ENCODE data around the gene ERVK3-1. TPM values are rescaled to one million over a fixed set of nuclear protein-coding genes. Genes with fewer than 3 reads are reported as not detected.

Gene ERVK3-1
- total and polyA plus RNA-seq, 7 donors = 13.9 to 81.0 (median 29.5) TPM

GRCh38 chr19:58262922-58263296, 42.3 kb upstream of the ERVK3-1 start:
- intact Hi-C loops (cut with DNase I) = no loop called here
- peaks cover 29 to 43% of the 10 kb centered on the region in 2 donors for H3K36me3 ChIP-seq (ENCODE audit: insufficient read depth in 1 of 2, low read depth in 1 of 2)
- H3K27ac ChIP-seq = no peak overlapping the region
- ATAC-seq (no peak), DNase-seq (no peak)
- no peaks in the 10 kb centered on the region for H3K27me3 ChIP-seq (ENCODE audit: insufficient read depth in 3 of 3, low read length in 2 of 3)
- 97 to 99% (median 97%) methylated on average over 7 of the region's 7 CpGs for WGBS, 3 donors
- TF ChIP-seq CTCF (IDR thresholded peaks at IDR 0.05) = no peak
- no peaks in the 10 kb centered on the region for H3K4me1 ChIP-seq
- peaks cover 96% of the 10 kb centered on the region for H3K9me3 ChIP-seq
- H3K4me3 ChIP-seq = no peak overlapping the region

GRCh38 chr19:58265100-58265499, 40.1 kb upstream of the ERVK3-1 start:
- Histone ChIP-seq H3K9me3 (peaks cover 98% of the 10 kb centered on the region), H3K27me3 (ENCODE audit: insufficient read depth in 3 of 3, low read length in 2 of 3) (no peaks in the 10 kb centered on the region), H3K36me3 (ENCODE audit: insufficient read depth in 1 of 2, low read depth in 1 of 2) (peaks cover 16 to 29% of the 10 kb centered on the region in 2 donors), H3K4me3 (no peak overlapping the region), H3K27ac (no peak overlapping the region), H3K4me1 (no peaks in the 10 kb centered on the region)
- no peak for ATAC-seq
- no peak for DNase-seq
- intact Hi-C loops (cut with DNase I) = no loop called here
- WGBS, 3 donors = 99 to 100% (median 100%) methylated on average over 3 of the region's 3 CpGs
- TF ChIP-seq CTCF (IDR thresholded peaks at IDR 0.05) = no peak

GRCh38 chr19:58268344-58268743, 36.8 kb upstream of the ERVK3-1 start:
- Histone ChIP-seq H3K27me3 (ENCODE audit: insufficient read depth in 3 of 3, low read length in 2 of 3) (no peaks in the 10 kb centered on the region), H3K9me3 (peaks cover 98% of the 10 kb centered on the region), H3K4me3 (no peak overlapping the region), H3K4me1 (no peaks in the 10 kb centered on the region), H3K36me3 (ENCODE audit: insufficient read depth in 1 of 2, low read depth in 1 of 2) (peaks cover 0 to under 1% of the 10 kb centered on the region in 2 donors), H3K27ac (no peak overlapping the region)
- no peak for TF ChIP-seq CTCF (IDR thresholded peaks at IDR 0.05)
- intact Hi-C loops (cut with DNase I) = no loop called here
- no peak for DNase-seq
- ATAC-seq = no peak
- WGBS, 3 donors = 94 to 96% (median 94%) methylated on average over 3 of the region's 3 CpGs

GRCh38 chr19:58274771-58275201, 30.4 kb upstream of the ERVK3-1 start:
- no peak for TF ChIP-seq CTCF (IDR thresholded peaks at IDR 0.05)
- intact Hi-C loops (cut with DNase I) = no loop called here
- WGBS, 3 donors = 76 to 81% (median 80%) methylated on average over 2 of the region's 2 CpGs

GRCh38 chr19:58275564-58275963, 29.6 kb upstream of the ERVK3-1 start:
- WGBS, 3 donors = 93 to 98% (median 96%) methylated on average over 3 of the region's 3 CpGs
- H3K4me3 ChIP-seq = no peak overlapping the region
- ATAC-seq (no peak), DNase-seq (no peak)
- TF ChIP-seq CTCF (IDR thresholded peaks at IDR 0.05) = no peak
- peaks cover 0 to 2% of the 10 kb centered on the region in 2 donors for H3K36me3 ChIP-seq (ENCODE audit: insufficient read depth in 1 of 2, low read depth in 1 of 2)
- intact Hi-C loops (cut with DNase I) = no loop called here
- no peak overlapping the region for H3K27ac ChIP-seq
- H3K27me3 ChIP-seq (ENCODE audit: insufficient read depth in 3 of 3, low read length in 2 of 3) = no peaks in the 10 kb centered on the region
- H3K4me1 ChIP-seq = no peaks in the 10 kb centered on the region
- H3K9me3 ChIP-seq = peaks cover 63% of the 10 kb centered on the region

More at GRCh38 chr19:58274771-58275201, 30.4 kb upstream of the ERVK3-1 start:
- Histone ChIP-seq H3K27ac (no peak overlapping the region), H3K4me1 (no peaks in the 10 kb centered on the region), H3K9me3 (peaks cover 70% of the 10 kb centered on the region), H3K4me3 (no peak overlapping the region), H3K27me3 (ENCODE audit: insufficient read depth in 3 of 3, low read length in 2 of 3) (no peaks in the 10 kb centered on the region), H3K36me3 (ENCODE audit: insufficient read depth in 1 of 2, low read depth in 1 of 2) (peaks cover 0 to 2% of the 10 kb centered on the region in 2 donors)
- ATAC-seq (no peak), DNase-seq (no peak)
